SU-DHL-6 (cell line): ENCODE measurements around the gene RAD1.

Experiments used
- CTCF ChIP-seq: fragments of 200-600 bp; sonication (generic); IDR thresholded peaks from one replicate; pipeline ENCODE4 v1.5.1; 2017; ENCODE audit warnings: antibody characterized with exemption, mild to moderate bottlenecking, low read length, moderate library complexity; ENCODE audit not compliant: insufficient read depth, poor library complexity, severe bottlenecking
- EZH2phosphoT487 ChIP-seq: fragments of 200-600 bp; sonication (generic), shearing (Covaris generic); conservative IDR thresholded peaks from 2 replicates; pipeline ENCODE4 v1.6.1; 2018; ENCODE audit warnings: mild to moderate bottlenecking, antibody characterized with exemption, low read length, moderate library complexity, mixed read lengths

GRCh38 chr5:34918025-34918424 lies 2.7 kb upstream of the RAD1 start:
- TF ChIP-seq CTCF = no peak
- TF ChIP-seq EZH2phosphoT487 = no peak
